Bronchial epithelial cell (primary cell): ENCODE measurements around the gene HBE1. TPM values are rescaled to one million over a fixed set of nuclear protein-coding genes. Genes with fewer than 3 reads are reported as not detected.
"Not testable (repeated sequence)": the region's sequence is repeated elsewhere in the genome, so short reads cannot be mapped to it uniquely, and the experiment has no call there.

ENCODE experiments used
- DNase-seq: peaks from one replicate; pipeline ENCODE4 v3.0.0-alpha.2; 2010; ENCODE audit warnings: low read depth
- FAIRE-seq: peaks from 2 replicates; lab custom pipeline; 2011; peaks lifted over from hg19 to GRCh38; lab: Jason Lieb, UNC
- H3K27me3 ChIP-seq: 2 replicates; pipeline ENCODE4 v1.5.1; 2011; ENCODE audit warnings: low read length; ENCODE audit not compliant: control insufficient read depth, insufficient read depth
- H3K36me3 ChIP-seq: 2 replicates; pipeline ENCODE4 v1.5.1; 2011; ENCODE audit warnings: low read length; ENCODE audit not compliant: control insufficient read depth, insufficient read depth
- H3K4me3 ChIP-seq: 2 replicates; pipeline ENCODE4 v1.5.1; 2011; ENCODE audit warnings: mild to moderate bottlenecking, low read depth, low read length, control low read depth
- CTCF ChIP-seq: IDR thresholded peaks from 2 replicates; pipeline ENCODE4 v1.5.1; 2011; ENCODE audit warnings: mild to moderate bottlenecking, moderate library complexity, low read length, control low read depth, inconsistent platforms; ENCODE audit not compliant: insufficient read depth, severe bottlenecking
- total RNA-seq: library from RNA; depleted of rRNA; stranded (reverse); fragments of >200 nt; gene quantifications from 2 replicates; pipeline ENCODE4 v1.2.1, GENCODE V29; 2014

Gene HBE1
- total RNA-seq, 1 donor from 2014 or later, result not detected

GRCh38 chr11:5252919-5253265 is 16.9 kb downstream of the HBE1 start:
- no peak for DNase-seq
- H3K4me3 ChIP-seq, result no peak overlapping the region

GRCh38 chr11:5252192-5252918 is 17.4 kb downstream of the HBE1 start:
- H3K36me3 ChIP-seq, result no peaks in the 10 kb centered on the region
- DNase-seq (no peak), FAIRE-seq (no peak)
- no peaks in the 10 kb centered on the region for H3K27me3 ChIP-seq
- H3K4me3 ChIP-seq, result no peak overlapping the region
- no peak for TF ChIP-seq CTCF

More at GRCh38 chr11:5252919-5253265, 16.9 kb downstream of the HBE1 start:
- TF ChIP-seq CTCF, result no peak
- no peak for FAIRE-seq
- no peaks in the 10 kb centered on the region for H3K27me3 ChIP-seq
- no peaks in the 10 kb centered on the region for H3K36me3 ChIP-seq

- DNase-seq (no peak), FAIRE-seq (no peak)
- Histone ChIP-seq H3K36me3 (no peaks in the 10 kb centered on the region), H3K4me3 (no peak overlapping the region), H3K27me3 (no peaks in the 10 kb centered on the region)
- no peak for TF ChIP-seq CTCF
These were observed 18.0 kb downstream of the HBE1 start for GRCh38 chr11:5251746-5252145.

GRCh38 chr11:5250543-5251204 is 19.1 kb downstream of the HBE1 start:
- no peaks in the 10 kb centered on the region for H3K27me3 ChIP-seq
- no peak for TF ChIP-seq CTCF
- H3K36me3 ChIP-seq, result no peaks in the 10 kb centered on the region
- FAIRE-seq (no peak), DNase-seq (no peak)
- no peak overlapping the region for H3K4me3 ChIP-seq

GRCh38 chr11:5249807-5250396 is 19.8 kb downstream of the HBE1 start, which contains the start of gene HBG1:
TSS of gene HBG1 (minus strand) at chr11:5249857. CDS start at chr11:5249804, 53 bp downstream.
- H3K36me3 ChIP-seq, DNase-seq, H3K27me3 ChIP-seq, H3K4me3 ChIP-seq, FAIRE-seq: not testable (repeated sequence)

GRCh38 chr11:5248498-5248897 is 21.2 kb downstream of the HBE1 start:
- H3K27me3 ChIP-seq, H3K36me3 ChIP-seq, DNase-seq, H3K4me3 ChIP-seq, FAIRE-seq: not testable (repeated sequence)
